Caco-2 (cell line): Measurements from ENCODE around the gene IL16. TPM values are rescaled to one million over a fixed set of nuclear protein-coding genes. Genes with fewer than 3 reads are reported as not detected.

Experiments
- BruUV-seq: library from RNA; stranded (reverse); fragments of 400-500 nt; replicated peaks from 2 replicates; lab custom pipeline; 2021; lab: Mats Ljungman, UMichigan
- CTCF ChIA-PET: fragments of 300-600 bp; sonication (Branson Sonifier 250); formaldehyde crosslinking; loops from one replicate; lab custom pipeline; 2022; ENCODE audit warnings: antibody characterized with exemption; lab: Charles Lee
- POLR2A ChIA-PET: fragments of 300-600 bp; sonication (Branson Sonifier 250); formaldehyde crosslinking; loops from one replicate; lab custom pipeline; 2022; ENCODE audit warnings: antibody characterized with exemption; lab: Charles Lee
- DNase-seq, 2 experiments: peaks; one replicate each; pipeline versions ENCODE4 v3.0.0 to v3.0.0-alpha.2; 2020 to 2022
- H3K27me3 ChIP-seq: replicated peaks from 2 replicates; pipeline ENCODE4 v1.6.0; 2011; ENCODE audit warnings: low read length; ENCODE audit not compliant: control insufficient read depth, insufficient read depth
- H3K36me3 ChIP-seq: 2 replicates; pipeline ENCODE4 v1.5.1; 2011; ENCODE audit warnings: low read length; ENCODE audit not compliant: control insufficient read depth, insufficient read depth
- H3K4me1 ChIP-seq: fragments of 250-450 bp; sonication (Bioruptor Pico); 2 replicates; pipeline ENCODE4 v1.5.1; 2020; ENCODE audit warnings: mild to moderate bottlenecking
- H3K4me3 ChIP-seq: 2 replicates; pipeline ENCODE4 v1.5.1; 2011; ENCODE audit warnings: low read depth, mild to moderate bottlenecking, control low read depth, low read length
- H3K9me3 ChIP-seq: fragments of 250-450 bp; sonication (Bioruptor Pico); 2 replicates; pipeline ENCODE4 v1.5.1; 2020; ENCODE audit warnings: mild to moderate bottlenecking, moderate library complexity
- H3K27ac Mint-ChIP-seq: one replicate; pipeline ENCODE4 v1.8.0; 2022; ENCODE audit warnings: mixed read lengths; ENCODE audit not compliant: unreplicated experiment
- H3K27me3 Mint-ChIP-seq: one replicate; pipeline ENCODE4 v1.8.0; 2022; ENCODE audit warnings: mixed read lengths; ENCODE audit not compliant: insufficient read depth, unreplicated experiment
- H3K36me3 Mint-ChIP-seq: one replicate; pipeline ENCODE4 v1.8.0; 2022; ENCODE audit warnings: mild to moderate bottlenecking, mixed read lengths; ENCODE audit not compliant: insufficient read depth, unreplicated experiment
- H3K4me1 Mint-ChIP-seq: one replicate; pipeline ENCODE4 v1.8.0; 2022; ENCODE audit warnings: low read depth, mixed read lengths; ENCODE audit not compliant: unreplicated experiment
- H3K4me3 Mint-ChIP-seq: one replicate; pipeline ENCODE4 v1.8.0; 2022; ENCODE audit warnings: mild to moderate bottlenecking, moderate library complexity, mixed read lengths; ENCODE audit not compliant: unreplicated experiment
- H3K9me3 Mint-ChIP-seq: one replicate; pipeline ENCODE4 v1.8.0; 2022; ENCODE audit warnings: mixed read lengths; ENCODE audit not compliant: unreplicated experiment
- CTCF ChIP-seq, 2 experiments: fragments of 200-600 bp in 1 of 2; IDR thresholded peaks; 1 replicate in 1 of 2; 2 replicates in 1 of 2; pipeline versions ENCODE4 v1.5.1 to v1.8.0; 2011 to 2022; ENCODE audit warnings: antibody characterized with exemption in 1 of 2, control low read depth in 1 of 2, inconsistent platforms in 1 of 2, low read depth in 1 of 2, low read length in 1 of 2, mild to moderate bottlenecking in 1 of 2, moderate library complexity in 1 of 2; ENCODE audit not compliant: insufficient read depth in 1 of 2, severe bottlenecking in 1 of 2, unreplicated experiment in 1 of 2
- intact Hi-C: fragments of 100-400 bp; cut with micrococcal nuclease; formaldehyde crosslinking; loops from one replicate; pipeline ENCODE4 v1.10.0; 2022; ENCODE audit not compliant: unreplicated experiment
- total RNA-seq: library from RNA; stranded (reverse); gene quantifications from 2 replicates; pipeline ENCODE4 v1.2.3, GENCODE V29; 2022

IL16 gene
- total RNA-seq, 1 experiment from 2014 or later = not detected

- Histone ChIP-seq H3K27me3 (no peaks in the 10 kb centered on the region), H3K4me1 (no peaks in the 10 kb centered on the region), H3K4me3 (no peak overlapping the region), H3K9me3 (no peaks in the 10 kb centered on the region), H3K36me3 (no peaks in the 10 kb centered on the region)
- no peak for TF ChIP-seq CTCF (IDR thresholded peaks at IDR 0.05; ENCODE audit: insufficient read depth in 1 of 2, low read depth in 1 of 2, low read length in 1 of 2, severe bottlenecking in 1 of 2, unreplicated experiment in 1 of 2)
- no TSS peak for BruUV-seq
- no peaks in the 10 kb centered on the region for H3K9me3 Mint-ChIP-seq
- no peaks in the 10 kb centered on the region for H3K36me3 Mint-ChIP-seq
- DNase-seq = no peak
- H3K27me3 Mint-ChIP-seq = peaks cover 17% of the 10 kb centered on the region
- no peak overlapping the region for H3K27ac Mint-ChIP-seq
- CTCF ChIA-PET = no interaction called here
- POLR2A ChIA-PET = no interaction called here
- H3K4me3 Mint-ChIP-seq = no peak overlapping the region
- intact Hi-C loops = no loop called here
- no peaks in the 10 kb centered on the region for H3K4me1 Mint-ChIP-seq
These were observed 31.0 kb downstream of the IL16 start for GRCh38 chr15:81227716-81228115.

- no peaks in the 10 kb centered on the region for H3K36me3 ChIP-seq
- TF ChIP-seq CTCF (IDR thresholded peaks at IDR 0.05; ENCODE audit: insufficient read depth in 1 of 2, low read depth in 1 of 2, low read length in 1 of 2, severe bottlenecking in 1 of 2, unreplicated experiment in 1 of 2) = no peak
- Mint-ChIP-seq H3K4me3 (no peak overlapping the region), H3K27ac (no peak overlapping the region), H3K27me3 (peaks cover 14% of the 10 kb centered on the region), H3K36me3 (no peaks in the 10 kb centered on the region), H3K9me3 (no peaks in the 10 kb centered on the region), H3K4me1 (no peaks in the 10 kb centered on the region)
- no TSS peak for BruUV-seq
- H3K27me3 ChIP-seq = no peaks in the 10 kb centered on the region
- no peak for DNase-seq
- CTCF ChIA-PET = no interaction called here
- intact Hi-C loops = no loop called here
- H3K9me3 ChIP-seq = no peaks in the 10 kb centered on the region
- no peaks in the 10 kb centered on the region for H3K4me1 ChIP-seq
- no peak overlapping the region for H3K4me3 ChIP-seq
- POLR2A ChIA-PET = no interaction called here
These were observed 32.9 kb downstream of the IL16 start for GRCh38 chr15:81229586-81229985.

GRCh38 chr15:81235276-81236123 lies 38.8 kb downstream of the IL16 start:
- Histone ChIP-seq H3K9me3 (no peaks in the 10 kb centered on the region), H3K36me3 (no peaks in the 10 kb centered on the region), H3K4me1 (no peaks in the 10 kb centered on the region), H3K27me3 (no peaks in the 10 kb centered on the region), H3K4me3 (no peak overlapping the region)
- intact Hi-C loops = no loop called here
- no TSS peak for BruUV-seq
- no peak for TF ChIP-seq CTCF (IDR thresholded peaks at IDR 0.05; ENCODE audit: insufficient read depth in 1 of 2, low read depth in 1 of 2, low read length in 1 of 2, severe bottlenecking in 1 of 2, unreplicated experiment in 1 of 2)
- Mint-ChIP-seq H3K9me3 (no peaks in the 10 kb centered on the region), H3K36me3 (no peaks in the 10 kb centered on the region), H3K4me3 (no peak overlapping the region), H3K27me3 (peaks cover 5% of the 10 kb centered on the region), H3K27ac (no peak overlapping the region), H3K4me1 (no peaks in the 10 kb centered on the region)
- CTCF ChIA-PET = no interaction called here
- POLR2A ChIA-PET = no interaction called here
- no peak for DNase-seq
